ENCODE measurements around the gene ADAMTS6.
"Not testable (repeated sequence)": the region's sequence is repeated elsewhere in the genome, so short reads cannot be mapped to it uniquely, and the experiment has no call there.

Gene ADAMTS6

GRCh38 chr5:65355301-65355700 lies 126.4 kb downstream of the ADAMTS6 start:
- FAIRE-seq (no peak), DNase-seq (ENCODE audit: insufficient read length, low spot score) (no peak)
- TF ChIP-seq POU2F2 (IDR thresholded peaks at IDR 0.05; ENCODE audit: low read depth, low read length) (no peak), POLR2AphosphoS5 (IDR thresholded peaks at IDR 0.05; ENCODE audit: low read depth, low read length) (no peak), SPI1 (IDR thresholded peaks at IDR 0.05; ENCODE audit: low read depth, low read length) (no peak), TAF1 (IDR thresholded peaks at IDR 0.05; ENCODE audit: low read depth, low read length) (no peak), PAX5 (IDR thresholded peaks at IDR 0.05; ENCODE audit: insufficient read depth, low read length, severe bottlenecking) (no peak)

GRCh38 chr5:65341835-65342234 lies 139.9 kb downstream of the ADAMTS6 start:
- DNase-seq (ENCODE audit: insufficient read length, low spot score) (no peak), FAIRE-seq (no peak)
- TF ChIP-seq POLR2A (IDR thresholded peaks at IDR 0.05; ENCODE audit: low read depth, low read length): no peak
- no peak for TF ChIP-seq PAX5 (IDR thresholded peaks at IDR 0.05; ENCODE audit: insufficient read depth, low read length, severe bottlenecking)
- TF ChIP-seq POU2F2 (IDR thresholded peaks at IDR 0.05; ENCODE audit: low read depth, low read length): no peak
- no peak for TF ChIP-seq TAF1 (IDR thresholded peaks at IDR 0.05; ENCODE audit: low read depth, low read length)
- TF ChIP-seq SPI1 (IDR thresholded peaks at IDR 0.05; ENCODE audit: low read depth, low read length): no peak
- TF ChIP-seq POLR2AphosphoS5 (IDR thresholded peaks at IDR 0.05; ENCODE audit: low read depth, low read length): no peak

GRCh38 chr5:65338606-65339151 lies 143.0 kb downstream of the ADAMTS6 start:
- DNase-seq (ENCODE audit: insufficient read length, low spot score) (no peak), FAIRE-seq (no peak)
- TF ChIP-seq TAF1 (IDR thresholded peaks at IDR 0.05; ENCODE audit: low read depth, low read length) (no peak), POU2F2 (IDR thresholded peaks at IDR 0.05; ENCODE audit: low read depth, low read length) (no peak)

- no peak for FAIRE-seq
- TF ChIP-seq POLR2A (IDR thresholded peaks at IDR 0.05; ENCODE audit: low read depth, low read length) (no peak), POLR2AphosphoS5 (IDR thresholded peaks at IDR 0.05; ENCODE audit: low read depth, low read length) (no peak), POU2F2 (IDR thresholded peaks at IDR 0.05; ENCODE audit: low read depth, low read length) (no peak), SPI1 (IDR thresholded peaks at IDR 0.05; ENCODE audit: low read depth, low read length) (no peak), PAX5 (IDR thresholded peaks at IDR 0.05; ENCODE audit: insufficient read depth, low read length, severe bottlenecking) (no peak), TAF1 (IDR thresholded peaks at IDR 0.05; ENCODE audit: low read depth, low read length) (no peak)
- no peak for DNase-seq (ENCODE audit: insufficient read length, low spot score)
These were observed 147.6 kb downstream of the ADAMTS6 start for GRCh38 chr5:65334077-65334476.

GRCh38 chr5:65332591-65332990 lies 149.1 kb downstream of the ADAMTS6 start:
- DNase-seq (ENCODE audit: insufficient read length, low spot score) (no peak), FAIRE-seq (no peak)
- no peak for TF ChIP-seq TAF1 (IDR thresholded peaks at IDR 0.05; ENCODE audit: low read depth, low read length)
- TF ChIP-seq POLR2A (IDR thresholded peaks at IDR 0.05; ENCODE audit: low read depth, low read length): no peak
- TF ChIP-seq PAX5 (IDR thresholded peaks at IDR 0.05; ENCODE audit: insufficient read depth, low read length, severe bottlenecking): no peak
- no peak for TF ChIP-seq SPI1 (IDR thresholded peaks at IDR 0.05; ENCODE audit: low read depth, low read length)
- TF ChIP-seq POLR2AphosphoS5 (IDR thresholded peaks at IDR 0.05; ENCODE audit: low read depth, low read length): no peak
- no peak for TF ChIP-seq POU2F2 (IDR thresholded peaks at IDR 0.05; ENCODE audit: low read depth, low read length)

GRCh38 chr5:65329266-65329665 lies 152.5 kb downstream of the ADAMTS6 start:
- no peak for DNase-seq (ENCODE audit: insufficient read length, low spot score)
- TF ChIP-seq PAX5 (IDR thresholded peaks at IDR 0.05; ENCODE audit: insufficient read depth, low read length, severe bottlenecking): no peak
- TF ChIP-seq POU2F2 (IDR thresholded peaks at IDR 0.05; ENCODE audit: low read depth, low read length): no peak
- TF ChIP-seq POLR2AphosphoS5 (IDR thresholded peaks at IDR 0.05; ENCODE audit: low read depth, low read length): no peak
- no peak for TF ChIP-seq SPI1 (IDR thresholded peaks at IDR 0.05; ENCODE audit: low read depth, low read length)
- TF ChIP-seq TAF1 (IDR thresholded peaks at IDR 0.05; ENCODE audit: low read depth, low read length): no peak
- no peak for FAIRE-seq

GRCh38 chr5:65327582-65327981 lies 154.1 kb downstream of the ADAMTS6 start:
- FAIRE-seq: no peak
- TF ChIP-seq POLR2A (IDR thresholded peaks at IDR 0.05; ENCODE audit: low read depth, low read length): no peak
- TF ChIP-seq POU2F2 (IDR thresholded peaks at IDR 0.05; ENCODE audit: low read depth, low read length): no peak
- no peak for TF ChIP-seq PAX5 (IDR thresholded peaks at IDR 0.05; ENCODE audit: insufficient read depth, low read length, severe bottlenecking)
- TF ChIP-seq SPI1 (IDR thresholded peaks at IDR 0.05; ENCODE audit: low read depth, low read length): no peak
- no peak for TF ChIP-seq POLR2AphosphoS5 (IDR thresholded peaks at IDR 0.05; ENCODE audit: low read depth, low read length)
- no peak for TF ChIP-seq TAF1 (IDR thresholded peaks at IDR 0.05; ENCODE audit: low read depth, low read length)

GRCh38 chr5:65326922-65327321 lies 154.8 kb downstream of the ADAMTS6 start:
- DNase-seq (ENCODE audit: insufficient read length, low spot score) (no peak), FAIRE-seq (no peak)
- TF ChIP-seq POU2F2 (IDR thresholded peaks at IDR 0.05; ENCODE audit: low read depth, low read length) (no peak), POLR2AphosphoS5 (IDR thresholded peaks at IDR 0.05; ENCODE audit: low read depth, low read length) (no peak)

More at GRCh38 chr5:65327582-65327981, 154.1 kb downstream of the ADAMTS6 start:
- DNase-seq (ENCODE audit: insufficient read length, low spot score): no peak

GRCh38 chr5:65324226-65324625 lies 157.5 kb downstream of the ADAMTS6 start:
- DNase-seq (ENCODE audit: insufficient read length, low spot score) (no peak), FAIRE-seq (no peak)
- TF ChIP-seq TAF1 (IDR thresholded peaks at IDR 0.05; ENCODE audit: low read depth, low read length) (no peak), POLR2AphosphoS5 (IDR thresholded peaks at IDR 0.05; ENCODE audit: low read depth, low read length) (no peak), POU2F2 (IDR thresholded peaks at IDR 0.05; ENCODE audit: low read depth, low read length) (no peak)

GRCh38 chr5:65320704-65321103 lies 161.0 kb downstream of the ADAMTS6 start:
- FAIRE-seq; DNase-seq (ENCODE audit: insufficient read length, low spot score): not testable (repeated sequence)

GRCh38 chr5:65320250-65320649 lies 161.5 kb downstream of the ADAMTS6 start:
- TF ChIP-seq SPI1 (IDR thresholded peaks at IDR 0.05; ENCODE audit: low read depth, low read length) (no peak), PAX5 (IDR thresholded peaks at IDR 0.05; ENCODE audit: insufficient read depth, low read length, severe bottlenecking) (no peak), POLR2A (IDR thresholded peaks at IDR 0.05; ENCODE audit: low read depth, low read length) (no peak), POU2F2 (IDR thresholded peaks at IDR 0.05; ENCODE audit: low read depth, low read length) (no peak), POLR2AphosphoS5 (IDR thresholded peaks at IDR 0.05; ENCODE audit: low read depth, low read length) (no peak)
- DNase-seq (ENCODE audit: insufficient read length, low spot score) (no peak), FAIRE-seq (no peak)

All from GM12891 (cell line).